ENCODE results near the gene TTC8.
"Not testable (repeated sequence)": the region's sequence is repeated elsewhere in the genome, so short reads cannot be mapped to it uniquely, and the experiment has no call there.

Gene TTC8

DNA sequence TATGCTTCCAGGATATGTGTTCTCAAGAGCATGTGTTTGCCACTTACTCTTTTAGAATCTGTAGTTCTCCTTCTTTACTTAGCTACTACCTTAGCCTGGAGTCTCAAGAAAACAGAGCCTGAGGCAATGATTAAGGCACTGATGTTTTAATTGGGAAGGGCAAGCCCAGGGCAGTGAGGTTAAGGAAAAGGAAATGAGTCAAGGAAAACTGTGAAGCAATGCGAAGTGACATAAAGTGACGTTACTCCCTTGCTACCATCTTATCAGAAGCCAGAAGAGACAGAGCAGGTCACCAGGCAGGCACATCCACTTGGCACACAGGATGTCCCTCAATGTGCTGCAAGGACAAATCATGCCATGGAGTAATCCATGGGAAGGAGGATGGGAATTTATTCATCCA, 20.4 kb upstream of the TTC8 start:
- TF ChIP-seq, protein P1, sequence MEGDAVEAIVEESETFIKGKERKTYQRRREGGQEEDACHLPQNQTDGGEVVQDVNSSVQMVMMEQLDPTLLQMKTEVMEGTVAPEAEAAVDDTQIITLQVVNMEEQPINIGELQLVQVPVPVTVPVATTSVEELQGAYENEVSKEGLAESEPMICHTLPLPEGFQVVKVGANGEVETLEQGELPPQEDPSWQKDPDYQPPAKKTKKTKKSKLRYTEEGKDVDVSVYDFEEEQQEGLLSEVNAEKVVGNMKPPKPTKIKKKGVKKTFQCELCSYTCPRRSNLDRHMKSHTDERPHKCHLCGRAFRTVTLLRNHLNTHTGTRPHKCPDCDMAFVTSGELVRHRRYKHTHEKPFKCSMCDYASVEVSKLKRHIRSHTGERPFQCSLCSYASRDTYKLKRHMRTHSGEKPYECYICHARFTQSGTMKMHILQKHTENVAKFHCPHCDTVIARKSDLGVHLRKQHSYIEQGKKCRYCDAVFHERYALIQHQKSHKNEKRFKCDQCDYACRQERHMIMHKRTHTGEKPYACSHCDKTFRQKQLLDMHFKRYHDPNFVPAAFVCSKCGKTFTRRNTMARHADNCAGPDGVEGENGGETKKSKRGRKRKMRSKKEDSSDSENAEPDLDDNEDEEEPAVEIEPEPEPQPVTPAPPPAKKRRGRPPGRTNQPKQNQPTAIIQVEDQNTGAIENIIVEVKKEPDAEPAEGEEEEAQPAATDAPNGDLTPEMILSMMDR (IDR thresholded peaks at IDR 0.05; ENCODE audit: low read depth, low read length, missing control alignments) = no peak

DNA sequence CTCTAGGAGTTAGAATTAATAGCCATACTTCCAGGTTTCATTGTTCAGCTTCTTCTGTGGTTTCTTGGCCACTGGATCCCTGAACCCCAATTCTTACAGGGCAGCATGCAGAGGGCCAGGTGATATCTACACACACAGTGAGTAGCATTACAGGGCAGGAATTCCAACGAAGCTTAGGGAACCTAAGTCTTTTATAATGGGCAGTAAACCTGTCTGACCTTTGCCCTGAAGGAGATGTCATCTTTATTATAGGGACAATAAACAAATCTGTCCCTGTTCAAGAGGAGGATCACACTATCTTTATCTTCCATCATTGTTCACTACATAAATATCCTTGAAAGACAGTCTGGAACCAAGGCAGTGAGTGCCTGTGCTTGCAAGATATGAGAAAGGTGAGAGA, 20.0 kb upstream of the TTC8 start:
- TF ChIP-seq, protein P1 (IDR thresholded peaks at IDR 0.05; ENCODE audit: low read depth, low read length, missing control alignments) = no peak

More for the DNA sequence above, 20.4 kb upstream of the TTC8 start:
- H3K4me3 ChIP-seq (ENCODE audit: low read depth, low read length) = no peak overlapping the region
- no peak for DNase-seq (ENCODE audit: low read depth)

DNA sequence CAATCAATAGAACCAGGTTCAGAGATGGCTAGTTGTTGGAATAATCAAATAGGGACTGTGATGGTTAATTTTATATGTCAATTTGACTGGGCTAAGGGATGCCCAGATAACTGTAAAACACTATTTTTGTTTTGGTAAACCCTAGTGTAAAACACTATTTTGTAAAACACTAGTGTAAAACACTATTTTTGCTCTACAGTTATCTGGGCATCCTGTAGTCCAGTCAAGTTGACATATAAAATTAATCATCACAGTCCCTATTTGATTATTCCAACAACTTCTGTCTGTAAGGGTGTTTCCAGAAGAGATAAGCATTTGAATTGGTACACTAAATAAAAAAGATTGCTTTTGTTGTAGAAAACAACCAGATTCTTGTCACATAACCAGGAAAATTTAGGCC, 16.1 kb upstream of the TTC8 start:
- TF ChIP-seq, protein P1 (IDR thresholded peaks at IDR 0.05; ENCODE audit: low read depth, low read length, missing control alignments) = no peak
- H3K4me3 ChIP-seq (ENCODE audit: low read depth, low read length) = no peak overlapping the region
- DNase-seq (ENCODE audit: low read depth) = no peak

More for the DNA sequence above, 20.0 kb upstream of the TTC8 start:
- no peak for DNase-seq (ENCODE audit: low read depth)
- H3K4me3 ChIP-seq (ENCODE audit: low read depth, low read length) = no peak overlapping the region

DNA sequence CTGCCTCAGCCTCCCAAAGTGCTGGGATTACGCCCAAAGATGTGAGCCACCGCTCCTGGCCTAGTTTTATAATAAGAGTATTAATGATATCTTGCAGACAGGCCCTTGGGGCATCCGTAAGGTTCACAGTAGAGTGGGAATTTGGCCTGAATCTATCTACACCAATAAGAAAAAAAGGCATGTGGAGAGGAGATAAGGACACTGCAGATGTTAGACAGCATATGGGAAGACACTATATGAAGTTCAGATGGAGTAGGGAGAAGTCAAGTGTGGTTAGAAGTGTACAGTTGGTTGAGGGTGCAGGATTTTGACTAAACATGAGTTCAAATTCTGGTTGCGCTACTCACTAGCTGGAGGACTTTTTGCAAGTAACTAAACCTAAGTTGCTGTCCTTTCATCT, 8.5 kb upstream of the TTC8 start:
- TF ChIP-seq, protein P1 (IDR thresholded peaks at IDR 0.05; ENCODE audit: low read depth, low read length, missing control alignments) = no peak
- H3K4me3 ChIP-seq (ENCODE audit: low read depth, low read length) = no peak overlapping the region
- DNase-seq (ENCODE audit: low read depth) = no peak

DNA sequence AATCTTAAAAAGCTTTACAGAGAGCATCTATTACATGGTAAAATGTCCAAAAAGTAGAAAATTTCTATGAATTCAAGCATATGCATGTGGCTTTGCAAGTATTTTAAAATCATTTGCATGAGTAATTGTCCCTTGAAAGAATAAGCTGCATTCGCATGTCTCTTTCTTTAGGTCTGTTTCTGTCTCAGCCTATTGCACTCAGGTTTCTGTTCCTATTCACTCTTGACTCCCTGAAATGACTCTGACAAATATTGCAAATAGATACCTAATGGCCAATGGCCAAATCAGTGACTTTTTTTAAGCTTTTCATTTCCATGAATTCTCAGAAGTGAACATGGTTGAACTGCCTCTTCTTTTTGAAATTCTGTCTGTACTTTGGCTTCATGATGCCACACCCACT, 6.4 kb upstream of the TTC8 start:
- TF ChIP-seq, protein P1 (IDR thresholded peaks at IDR 0.05; ENCODE audit: low read depth, low read length, missing control alignments) = no peak
- H3K4me3 ChIP-seq (ENCODE audit: low read depth, low read length) = no peak overlapping the region
- no peak for DNase-seq (ENCODE audit: low read depth)

DNA sequence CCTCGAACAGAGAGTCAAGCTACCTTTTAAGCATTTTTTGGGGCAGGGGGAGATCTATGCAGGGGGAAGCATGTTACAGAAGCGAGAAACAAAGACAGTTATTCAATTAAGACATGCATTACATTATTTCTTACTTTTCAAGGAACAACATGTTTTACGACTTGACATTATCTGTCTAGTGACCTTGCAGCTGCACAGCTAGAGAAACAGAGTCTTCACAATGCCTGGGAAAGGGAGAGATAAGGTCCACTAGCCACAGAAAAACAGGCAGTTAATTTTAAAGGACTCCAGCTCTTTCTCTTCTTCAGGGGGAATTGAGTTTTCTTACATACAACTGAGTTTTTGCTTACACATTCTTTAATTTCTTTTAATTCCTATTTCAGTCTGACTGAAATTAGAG, 4.8 kb upstream of the TTC8 start:
- H3K4me3 ChIP-seq (ENCODE audit: low read depth, low read length); DNase-seq (ENCODE audit: low read depth): not testable (repeated sequence)

DNA sequence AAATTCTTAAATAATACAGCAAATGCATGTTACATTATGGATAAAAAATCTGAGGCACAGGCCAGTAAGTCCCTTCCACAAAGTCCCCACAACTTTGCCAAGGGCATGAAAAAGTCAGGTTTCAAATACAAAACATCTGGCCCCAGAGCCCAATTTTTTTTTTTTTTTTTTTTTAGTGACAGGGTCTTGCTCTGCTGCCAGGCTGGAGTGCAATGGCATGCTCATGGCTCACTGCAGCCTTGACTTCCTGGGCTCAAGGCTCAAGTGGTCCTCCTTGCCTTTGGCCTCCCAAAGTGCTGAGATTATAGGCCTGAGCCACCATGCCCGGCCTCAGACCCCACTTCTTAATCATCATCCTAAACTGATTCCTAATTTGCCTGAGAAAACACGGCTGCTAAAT, 3.1 kb upstream of the TTC8 start:
- DNase-seq (ENCODE audit: low read depth) = no peak
- TF ChIP-seq, protein P1 (IDR thresholded peaks at IDR 0.05; ENCODE audit: low read depth, low read length, missing control alignments) = no peak

DNA sequence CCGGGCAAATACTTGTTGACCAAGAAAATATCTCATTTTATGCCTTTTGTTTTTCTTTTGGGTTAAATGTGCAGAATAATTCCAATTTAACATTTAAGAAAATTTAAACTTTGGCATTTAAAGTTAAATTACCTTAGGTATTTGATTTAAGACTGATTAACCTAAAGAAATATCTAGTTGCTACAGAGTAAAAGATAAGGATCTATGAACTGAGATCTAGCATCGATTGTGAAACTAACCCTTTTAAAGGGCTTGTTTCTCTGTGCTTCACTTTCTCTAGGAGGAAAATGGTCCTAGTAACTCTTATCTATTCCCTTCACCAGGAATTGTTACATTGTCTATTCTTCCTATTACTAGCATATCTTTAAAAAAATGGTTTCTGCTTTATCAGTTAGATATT, 2.6 kb upstream of the TTC8 start:
- no peak overlapping the region for H3K4me3 ChIP-seq (ENCODE audit: low read depth, low read length)
- TF ChIP-seq, protein P1 (IDR thresholded peaks at IDR 0.05; ENCODE audit: low read depth, low read length, missing control alignments) = no peak
- no peak for DNase-seq (ENCODE audit: low read depth)

More for the DNA sequence above, 3.1 kb upstream of the TTC8 start:
- H3K4me3 ChIP-seq (ENCODE audit: low read depth, low read length) = no peak overlapping the region

All from GM12864 (cell line).